Gastroesophageal sphincter (tissue), 4 donors: Measurements from ENCODE around the gene AAR2. TPM values are rescaled to one million over a fixed set of nuclear protein-coding genes. Genes with fewer than 3 reads are reported as not detected.

Source experiments
- ATAC-seq: fragments of 150-250 bp; one replicate; pipeline ENCODE4 v1.9.1; 2016; ENCODE audit warnings: mild to moderate bottlenecking, moderate library complexity
- H3K27ac ChIP-seq, 4 donors: fragments of 200-600 bp; sonication (generic) in 3 of 4; 1 replicate in 3 of 4; 2 replicates in 1 of 4; pipeline ENCODE4 v1.5.1; 2016 to 2019
- H3K27me3 ChIP-seq: fragments of 200-600 bp; sonication (generic); one replicate; pipeline ENCODE4 v1.5.1; 2019
- H3K36me3 ChIP-seq, 2 donors: fragments of 200-600 bp; sonication (generic); one replicate each; pipeline ENCODE4 v1.5.1; 2019; ENCODE audit warnings: control low read depth in 1 of 2
- H3K4me1 ChIP-seq, 3 donors: fragments of 200-600 bp; sonication (generic); 1 replicate in 2 of 3; 2 replicates in 1 of 3; pipeline ENCODE4 v1.5.1; 2016 to 2019; ENCODE audit warnings: control low read depth in 2 of 3
- H3K4me3 ChIP-seq, 2 donors: fragments of 200-600 bp; sonication (generic); one replicate each; pipeline ENCODE4 v1.5.1; 2019; ENCODE audit warnings: mild to moderate bottlenecking in 1 of 2, moderate library complexity in 1 of 2
- H3K9me3 ChIP-seq, 3 donors: fragments of 200-600 bp; sonication (generic); one replicate each; pipeline ENCODE4 v1.5.1; 2017 to 2019; ENCODE audit warnings: control low read depth in 2 of 3
- EP300 ChIP-seq: sonication (generic); formaldehyde crosslinking; IDR thresholded peaks from one replicate; pipeline ENCODE4 v1.6.1; 2017; ENCODE audit warnings: antibody characterized with exemption, mild to moderate bottlenecking
- POLR2A ChIP-seq, 2 donors: fragments of 450-650 bp; IDR thresholded peaks; one replicate each; pipeline ENCODE4 v1.6.1; 2017; ENCODE audit warnings: antibody characterized with exemption in 2 of 2, mild to moderate bottlenecking in 2 of 2, moderate library complexity in 1 of 2
- POLR2AphosphoS5 ChIP-seq: sonication (generic); formaldehyde crosslinking; IDR thresholded peaks from one replicate; pipeline ENCODE4 v1.6.1; 2017; ENCODE audit warnings: antibody characterized with exemption
- WGBS, 2 donors: methylation state at CpG; one replicate each; pipeline ENCODE4 v1.1.5; 2018; ENCODE audit warnings: low coverage in 1 of 2; 5-methylcytosine and 5-hydroxymethylcytosine counted together
- total RNA-seq, 4 donors: library from RNA; depleted of rRNA; stranded (reverse); fragments of >200 nt; gene quantifications; one replicate each; pipeline ENCODE4 v1.1.0, GENCODE V29; 2016
- TF ChIP-seq, protein P1 (sequence below), 4 experiments: fragments of 200-600 bp in 2 of 4; fragments of 450-650 bp in 2 of 4; sonication (generic) in 1 of 4; IDR thresholded peaks; one replicate each; pipeline ENCODE4 v1.5.1; 2017 to 2019; ENCODE audit warnings: antibody characterized with exemption in 4 of 4, mild to moderate bottlenecking in 2 of 4, moderate library complexity in 2 of 4

The AAR2 gene
- total RNA-seq, 4 donors from 2014 or later: 37.4 to 48.5 (median 38.9) TPM

GRCh38 chr20:36279776-36280175 is 43.5 kb downstream of the AAR2 start:
- WGBS, 2 donors: 57% methylated on average over 6 of the region's 6 CpGs; no CpG with 5 or more reads in 1 of the 2 donors
- ATAC-seq: no peak
- no peak for TF ChIP-seq EP300
- TF ChIP-seq, protein P1, sequence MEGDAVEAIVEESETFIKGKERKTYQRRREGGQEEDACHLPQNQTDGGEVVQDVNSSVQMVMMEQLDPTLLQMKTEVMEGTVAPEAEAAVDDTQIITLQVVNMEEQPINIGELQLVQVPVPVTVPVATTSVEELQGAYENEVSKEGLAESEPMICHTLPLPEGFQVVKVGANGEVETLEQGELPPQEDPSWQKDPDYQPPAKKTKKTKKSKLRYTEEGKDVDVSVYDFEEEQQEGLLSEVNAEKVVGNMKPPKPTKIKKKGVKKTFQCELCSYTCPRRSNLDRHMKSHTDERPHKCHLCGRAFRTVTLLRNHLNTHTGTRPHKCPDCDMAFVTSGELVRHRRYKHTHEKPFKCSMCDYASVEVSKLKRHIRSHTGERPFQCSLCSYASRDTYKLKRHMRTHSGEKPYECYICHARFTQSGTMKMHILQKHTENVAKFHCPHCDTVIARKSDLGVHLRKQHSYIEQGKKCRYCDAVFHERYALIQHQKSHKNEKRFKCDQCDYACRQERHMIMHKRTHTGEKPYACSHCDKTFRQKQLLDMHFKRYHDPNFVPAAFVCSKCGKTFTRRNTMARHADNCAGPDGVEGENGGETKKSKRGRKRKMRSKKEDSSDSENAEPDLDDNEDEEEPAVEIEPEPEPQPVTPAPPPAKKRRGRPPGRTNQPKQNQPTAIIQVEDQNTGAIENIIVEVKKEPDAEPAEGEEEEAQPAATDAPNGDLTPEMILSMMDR (IDR thresholded peaks at IDR 0.05): no peak
- peaks cover 66% of the 10 kb centered on the region for H3K27me3 ChIP-seq
- no peaks in the 10 kb centered on the region for H3K4me1 ChIP-seq
- H3K36me3 ChIP-seq: no peaks in the 10 kb centered on the region
- no peak overlapping the region for H3K4me3 ChIP-seq
- peaks cover 0 to 8% (median 0%) of the 10 kb centered on the region in 3 donors for H3K9me3 ChIP-seq
- H3K27ac ChIP-seq: no peak overlapping the region

GRCh38 chr20:36281785-36282380 is 45.6 kb downstream of the AAR2 start:
- Histone ChIP-seq H3K27ac (no peak overlapping the region), H3K27me3 (peaks cover 67% of the 10 kb centered on the region), H3K9me3 (peaks cover 0 to 8% (median 0%) of the 10 kb centered on the region in 3 donors), H3K4me3 (no peak overlapping the region), H3K4me1 (no peaks in the 10 kb centered on the region), H3K36me3 (no peaks in the 10 kb centered on the region)
- TF ChIP-seq, protein P1 (IDR thresholded peaks at IDR 0.05): no peak
- TF ChIP-seq POLR2A (IDR thresholded peaks at IDR 0.05): no peak
- TF ChIP-seq EP300: no peak
- no peak for TF ChIP-seq POLR2AphosphoS5
- ATAC-seq: no peak
- 67 to 74% methylated on average over 6 to 8 of the region's 10 CpGs for WGBS, 2 donors

- no peak for ATAC-seq
- H3K27me3 ChIP-seq: peaks cover 42% of the 10 kb centered on the region
- no peak overlapping the region for H3K4me3 ChIP-seq
- H3K4me1 ChIP-seq: no peaks in the 10 kb centered on the region
- peaks cover 0 to 8% (median 0%) of the 10 kb centered on the region in 3 donors for H3K9me3 ChIP-seq
- TF ChIP-seq EP300 (no peak), POLR2AphosphoS5 (no peak)
- 100% methylated on average over 1 to 2 of the region's 5 CpGs for WGBS, 2 donors
- H3K36me3 ChIP-seq: no peaks in the 10 kb centered on the region
- no peak overlapping the region for H3K27ac ChIP-seq
Measured at GRCh38 chr20:36284751-36285150, 48.5 kb downstream of the AAR2 start.

- TF ChIP-seq POLR2AphosphoS5 (no peak), EP300 (no peak), POLR2A (IDR thresholded peaks at IDR 0.05) (no peak)
- TF ChIP-seq, protein P1 (IDR thresholded peaks at IDR 0.05): no peak
- no peak for ATAC-seq
- no peaks in the 10 kb centered on the region for H3K4me1 ChIP-seq
- 68 to 89% methylated on average over 5 to 7 of the region's 11 CpGs for WGBS, 2 donors
- peaks cover 32% of the 10 kb centered on the region for H3K27me3 ChIP-seq
- H3K36me3 ChIP-seq: no peaks in the 10 kb centered on the region
- H3K4me3 ChIP-seq: no peak overlapping the region
- H3K9me3 ChIP-seq: peaks cover 0 to 8% (median 0%) of the 10 kb centered on the region in 3 donors
- no peak overlapping the region for H3K27ac ChIP-seq
Measured at GRCh38 chr20:36285746-36286447, 49.6 kb downstream of the AAR2 start.

GRCh38 chr20:36297656-36298055 is 61.4 kb downstream of the AAR2 start:
- H3K9me3 ChIP-seq: peaks cover 0 to 10% (median 0%) of the 10 kb centered on the region in 3 donors
- no peak for ATAC-seq
- H3K27ac ChIP-seq: no peak overlapping the region

More at GRCh38 chr20:36297656-36298055, 61.4 kb downstream of the AAR2 start:
- no peaks in the 10 kb centered on the region for H3K36me3 ChIP-seq
- WGBS, 2 donors: 38 to 48% methylated on average over 4 of the region's 5 CpGs
- no peak overlapping the region for H3K4me3 ChIP-seq
- H3K27me3 ChIP-seq: peaks cover 80% of the 10 kb centered on the region
- no peak for TF ChIP-seq EP300
- no peak for TF ChIP-seq POLR2AphosphoS5
- TF ChIP-seq POLR2A (IDR thresholded peaks at IDR 0.05): no peak
- TF ChIP-seq, protein P1 (IDR thresholded peaks at IDR 0.05): no peak
- no peaks in the 10 kb centered on the region for H3K4me1 ChIP-seq
